ENCODE data around the gene ENO4. TPM values are rescaled to one million over a fixed set of nuclear protein-coding genes. Genes with fewer than 3 reads are reported as not detected.

Gene ENO4
- total RNA-seq, 1 donor from 2014 or later = 0.70 TPM

GRCh38 chr10:116907245-116907987, 58.1 kb downstream of the ENO4 start:
- no peak overlapping the region for H3K27ac Mint-ChIP-seq (ENCODE audit: unreplicated experiment)
- no peaks in the 10 kb centered on the region for H3K9me3 Mint-ChIP-seq (ENCODE audit: unreplicated experiment)
- H3K4me1 Mint-ChIP-seq (ENCODE audit: unreplicated experiment) = no peaks in the 10 kb centered on the region
- no peak overlapping the region for H3K4me3 Mint-ChIP-seq (ENCODE audit: unreplicated experiment)
- TF ChIP-seq, protein P1, sequence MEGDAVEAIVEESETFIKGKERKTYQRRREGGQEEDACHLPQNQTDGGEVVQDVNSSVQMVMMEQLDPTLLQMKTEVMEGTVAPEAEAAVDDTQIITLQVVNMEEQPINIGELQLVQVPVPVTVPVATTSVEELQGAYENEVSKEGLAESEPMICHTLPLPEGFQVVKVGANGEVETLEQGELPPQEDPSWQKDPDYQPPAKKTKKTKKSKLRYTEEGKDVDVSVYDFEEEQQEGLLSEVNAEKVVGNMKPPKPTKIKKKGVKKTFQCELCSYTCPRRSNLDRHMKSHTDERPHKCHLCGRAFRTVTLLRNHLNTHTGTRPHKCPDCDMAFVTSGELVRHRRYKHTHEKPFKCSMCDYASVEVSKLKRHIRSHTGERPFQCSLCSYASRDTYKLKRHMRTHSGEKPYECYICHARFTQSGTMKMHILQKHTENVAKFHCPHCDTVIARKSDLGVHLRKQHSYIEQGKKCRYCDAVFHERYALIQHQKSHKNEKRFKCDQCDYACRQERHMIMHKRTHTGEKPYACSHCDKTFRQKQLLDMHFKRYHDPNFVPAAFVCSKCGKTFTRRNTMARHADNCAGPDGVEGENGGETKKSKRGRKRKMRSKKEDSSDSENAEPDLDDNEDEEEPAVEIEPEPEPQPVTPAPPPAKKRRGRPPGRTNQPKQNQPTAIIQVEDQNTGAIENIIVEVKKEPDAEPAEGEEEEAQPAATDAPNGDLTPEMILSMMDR (IDR thresholded peaks at IDR 0.05) = no peak
- H3K27me3 Mint-ChIP-seq (ENCODE audit: unreplicated experiment) = no peaks in the 10 kb centered on the region
- H3K36me3 Mint-ChIP-seq (ENCODE audit: unreplicated experiment) = peaks cover 16% of the 10 kb centered on the region
- DNase-seq (ENCODE audit: extremely low spot score, unreplicated experiment) = no peak

DNA sequence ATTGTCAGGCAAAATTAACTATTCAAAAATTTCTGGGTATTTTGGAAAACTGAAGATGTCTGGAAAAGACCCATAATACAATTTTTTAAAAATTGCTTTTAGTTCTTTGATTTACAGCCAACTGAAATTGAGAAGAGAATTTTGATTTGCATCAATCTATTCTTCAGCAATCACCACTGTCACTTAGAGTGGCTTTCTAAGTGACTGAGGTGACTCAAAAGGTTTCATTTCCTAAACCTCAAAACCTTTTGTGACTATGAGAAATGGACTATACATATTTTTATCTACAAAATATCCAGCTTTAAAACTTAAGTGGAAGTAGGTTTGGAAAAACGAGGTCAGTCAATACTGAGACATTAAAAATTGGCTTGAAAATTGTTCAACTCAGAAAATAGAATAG, 60.0 kb downstream of the ENO4 start:
- H3K4me3 Mint-ChIP-seq (ENCODE audit: unreplicated experiment) = no peak overlapping the region
- no peak overlapping the region for H3K27ac Mint-ChIP-seq (ENCODE audit: unreplicated experiment)
- H3K9me3 Mint-ChIP-seq (ENCODE audit: unreplicated experiment) = no peaks in the 10 kb centered on the region

GRCh38 chr10:116910910-116911309, 61.6 kb downstream of the ENO4 start:
- H3K4me3 Mint-ChIP-seq (ENCODE audit: unreplicated experiment) = no peak overlapping the region
- DNase-seq (ENCODE audit: extremely low spot score, unreplicated experiment) = no peak
- no peak overlapping the region for H3K27ac Mint-ChIP-seq (ENCODE audit: unreplicated experiment)
- no peaks in the 10 kb centered on the region for H3K27me3 Mint-ChIP-seq (ENCODE audit: unreplicated experiment)
- peaks cover 28% of the 10 kb centered on the region for H3K36me3 Mint-ChIP-seq (ENCODE audit: unreplicated experiment)
- no peaks in the 10 kb centered on the region for H3K9me3 Mint-ChIP-seq (ENCODE audit: unreplicated experiment)
- TF ChIP-seq, protein P1 (IDR thresholded peaks at IDR 0.05) = no peak
- H3K4me1 Mint-ChIP-seq (ENCODE audit: unreplicated experiment) = no peaks in the 10 kb centered on the region

More for the DNA sequence above, 60.0 kb downstream of the ENO4 start:
- Mint-ChIP-seq H3K27me3 (ENCODE audit: unreplicated experiment) (no peaks in the 10 kb centered on the region), H3K4me1 (ENCODE audit: unreplicated experiment) (no peaks in the 10 kb centered on the region), H3K36me3 (ENCODE audit: unreplicated experiment) (peaks cover 18% of the 10 kb centered on the region)
- TF ChIP-seq, protein P1 (IDR thresholded peaks at IDR 0.05) = no peak
- DNase-seq (ENCODE audit: extremely low spot score, unreplicated experiment) = no peak

GRCh38 chr10:116912162-116912561, 62.9 kb downstream of the ENO4 start:
- Mint-ChIP-seq H3K4me3 (ENCODE audit: unreplicated experiment) (no peak overlapping the region), H3K27ac (ENCODE audit: unreplicated experiment) (no peak overlapping the region), H3K36me3 (ENCODE audit: unreplicated experiment) (peaks cover 25% of the 10 kb centered on the region), H3K9me3 (ENCODE audit: unreplicated experiment) (no peaks in the 10 kb centered on the region), H3K4me1 (ENCODE audit: unreplicated experiment) (no peaks in the 10 kb centered on the region), H3K27me3 (ENCODE audit: unreplicated experiment) (no peaks in the 10 kb centered on the region)
- DNase-seq (ENCODE audit: extremely low spot score, unreplicated experiment) = no peak
- TF ChIP-seq, protein P1 (IDR thresholded peaks at IDR 0.05) = no peak

- Mint-ChIP-seq H3K27me3 (ENCODE audit: unreplicated experiment) (no peaks in the 10 kb centered on the region), H3K4me3 (ENCODE audit: unreplicated experiment) (no peak overlapping the region), H3K27ac (ENCODE audit: unreplicated experiment) (no peak overlapping the region), H3K9me3 (ENCODE audit: unreplicated experiment) (no peaks in the 10 kb centered on the region), H3K4me1 (ENCODE audit: unreplicated experiment) (no peaks in the 10 kb centered on the region), H3K36me3 (ENCODE audit: unreplicated experiment) (peaks cover 31% of the 10 kb centered on the region)
- TF ChIP-seq, protein P1 (IDR thresholded peaks at IDR 0.05) = no peak
- no peak for DNase-seq (ENCODE audit: extremely low spot score, unreplicated experiment)
These were observed 64.4 kb downstream of the ENO4 start for GRCh38 chr10:116913695-116914094.

All from osteocyte (in vitro differentiated cells).